Sigmoid colon (tissue), 4 donors: ENCODE data around the gene SLC9A8.

Experiments
- CTCF ChIP-seq, 4 experiments: fragments of 450-650 bp in 3 of 4; fragments of 200-600 bp in 1 of 4; IDR thresholded peaks; one replicate each; pipeline ENCODE4 v1.5.1; 2016 to 2019; ENCODE audit warnings: antibody characterized with exemption in 4 of 4, mild to moderate bottlenecking in 3 of 4, moderate library complexity in 2 of 4
- EP300 ChIP-seq, 4 donors: sonication (generic); formaldehyde crosslinking; IDR thresholded peaks; one replicate each; pipeline ENCODE4 v1.6.1; 2017; ENCODE audit warnings: antibody characterized with exemption in 4 of 4
- POLR2A ChIP-seq, 2 donors: fragments of 450-650 bp; IDR thresholded peaks; one replicate each; pipeline ENCODE4 v1.6.1; 2016; ENCODE audit warnings: antibody characterized with exemption in 2 of 2, mild to moderate bottlenecking in 2 of 2, moderate library complexity in 2 of 2
- POLR2AphosphoS5 ChIP-seq, 4 donors: sonication (generic); formaldehyde crosslinking; IDR thresholded peaks; one replicate each; pipeline ENCODE4 v1.6.1; 2017; ENCODE audit warnings: antibody characterized with exemption in 4 of 4

GRCh38 chr20:49899541-49900383 lies 87.1 kb downstream of the SLC9A8 start:
- TF ChIP-seq CTCF (IDR thresholded peaks at IDR 0.05): no peak
- no peak for TF ChIP-seq EP300 (IDR thresholded peaks at IDR 0.05)
- no peak for TF ChIP-seq POLR2A (IDR thresholded peaks at IDR 0.05)
- no peak for TF ChIP-seq POLR2AphosphoS5 (IDR thresholded peaks at IDR 0.05)
